ENCODE data around the gene ENAH.

The ENAH gene

GRCh38 chr1:225481738-225482137 lies 171.2 kb downstream of the ENAH start:
- no peak for TF ChIP-seq GABPA (IDR thresholded peaks at IDR 0.05; ENCODE audit: low read depth)
- TF ChIP-seq POLR2AphosphoS5 (IDR thresholded peaks at IDR 0.05; ENCODE audit: low read depth) = no peak
- no peak for TF ChIP-seq REST (IDR thresholded peaks at IDR 0.05; ENCODE audit: insufficient replicate concordance, low read depth)
- no peak for TF ChIP-seq CTCF (IDR thresholded peaks at IDR 0.05; ENCODE audit: insufficient read depth, low read length)
- no peak for TF ChIP-seq SPI1 (IDR thresholded peaks at IDR 0.05; ENCODE audit: borderline replicate concordance, low read depth)
- H3K27me3 ChIP-seq (ENCODE audit: insufficient read depth, poor library complexity, severe bottlenecking) = no peaks in the 10 kb centered on the region
- no peak overlapping the region for H3K27ac ChIP-seq (replicated peaks)
- H3K4me3 ChIP-seq (replicated peaks; ENCODE audit: insufficient read depth, low read length) = no peak overlapping the region
- no peak for DNase-seq (ENCODE audit: low read depth in 1 of 2, low spot score in 1 of 2)

GRCh38 chr1:225480825-225481434 lies 172.0 kb downstream of the ENAH start:
- TF ChIP-seq CTCF (IDR thresholded peaks at IDR 0.05; ENCODE audit: insufficient read depth, low read length) = peak; percentile 90
- TF ChIP-seq GABPA (IDR thresholded peaks at IDR 0.05; ENCODE audit: low read depth) = no peak
- DNase-seq (ENCODE audit: low read depth in 1 of 2, low spot score in 1 of 2) = peak in 1 of 2 experiments; percentile 34
- Histone ChIP-seq H3K27me3 (ENCODE audit: insufficient read depth, poor library complexity, severe bottlenecking) (no peaks in the 10 kb centered on the region), H3K4me3 (replicated peaks; ENCODE audit: insufficient read depth, low read length) (no peak overlapping the region), H3K27ac (replicated peaks) (no peak overlapping the region)

- no peak overlapping the region for H3K27ac ChIP-seq (replicated peaks)
- TF ChIP-seq POLR2AphosphoS5 (IDR thresholded peaks at IDR 0.05; ENCODE audit: low read depth) (no peak), SPI1 (IDR thresholded peaks at IDR 0.05; ENCODE audit: borderline replicate concordance, low read depth) (no peak), REST (IDR thresholded peaks at IDR 0.05; ENCODE audit: insufficient replicate concordance, low read depth) (no peak), GABPA (IDR thresholded peaks at IDR 0.05; ENCODE audit: low read depth) (no peak), CTCF (IDR thresholded peaks at IDR 0.05; ENCODE audit: insufficient read depth, low read length) (no peak)
- no peak for DNase-seq (ENCODE audit: low read depth in 1 of 2, low spot score in 1 of 2)
- no peak overlapping the region for H3K4me3 ChIP-seq (replicated peaks; ENCODE audit: insufficient read depth, low read length)
- H3K27me3 ChIP-seq (ENCODE audit: insufficient read depth, poor library complexity, severe bottlenecking) = no peaks in the 10 kb centered on the region
Observed at GRCh38 chr1:225479996-225480720, 172.8 kb downstream of the ENAH start.

Measured in HL-60 (cell line).